Measurements from ENCODE around the gene SSUH2. TPM values are rescaled to one million over a fixed set of nuclear protein-coding genes. Genes with fewer than 3 reads are reported as not detected.

Gene SSUH2
- total RNA-seq, 1 experiment from 2014 or later = 0.11 TPM

DNA sequence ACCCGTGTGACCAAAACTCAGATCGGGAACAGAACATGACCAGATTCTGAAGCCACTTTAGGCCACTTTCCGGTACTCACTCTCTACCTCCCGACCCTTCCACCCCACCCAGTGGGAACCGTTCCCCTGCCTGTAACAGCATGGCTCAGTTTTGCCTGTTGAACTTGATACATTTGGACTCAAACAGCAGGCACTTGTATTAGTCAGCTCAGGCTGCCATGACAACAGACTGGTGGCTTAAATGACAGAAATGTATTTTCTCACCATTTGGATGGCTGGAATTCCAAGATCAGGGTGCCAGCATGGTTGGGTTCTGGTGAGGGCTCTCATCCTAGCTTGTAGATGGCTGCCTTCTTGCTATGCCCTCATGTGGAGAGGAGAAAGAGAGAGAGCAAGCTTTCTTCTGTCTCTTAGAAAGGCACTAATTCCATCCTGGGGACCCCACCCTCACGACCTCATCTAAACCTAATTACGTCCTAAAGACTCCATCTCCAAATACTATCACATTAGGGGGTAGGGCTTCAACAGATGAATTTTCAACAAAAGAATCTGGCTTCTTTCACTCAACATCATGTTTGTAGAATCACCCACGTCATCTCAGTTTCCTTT lies 9.3 kb upstream of the SSUH2 start:
- H3K9me3 ChIP-seq (replicated peaks) = peaks cover 13% of the 10 kb centered on the region
- H3K4me3 ChIP-seq = no peak overlapping the region
- no peaks in the 10 kb centered on the region for H3K36me3 ChIP-seq
- peaks cover 15% of the 10 kb centered on the region for H3K4me1 ChIP-seq (replicated peaks)
- no peaks in the 10 kb centered on the region for H3K27me3 ChIP-seq (replicated peaks)
- peak overlapping the region; percentile 62 for H3K27ac ChIP-seq
- no peak for DNase-seq (ENCODE audit: low read depth in 1 of 2, low spot score in 2 of 2)

DNA sequence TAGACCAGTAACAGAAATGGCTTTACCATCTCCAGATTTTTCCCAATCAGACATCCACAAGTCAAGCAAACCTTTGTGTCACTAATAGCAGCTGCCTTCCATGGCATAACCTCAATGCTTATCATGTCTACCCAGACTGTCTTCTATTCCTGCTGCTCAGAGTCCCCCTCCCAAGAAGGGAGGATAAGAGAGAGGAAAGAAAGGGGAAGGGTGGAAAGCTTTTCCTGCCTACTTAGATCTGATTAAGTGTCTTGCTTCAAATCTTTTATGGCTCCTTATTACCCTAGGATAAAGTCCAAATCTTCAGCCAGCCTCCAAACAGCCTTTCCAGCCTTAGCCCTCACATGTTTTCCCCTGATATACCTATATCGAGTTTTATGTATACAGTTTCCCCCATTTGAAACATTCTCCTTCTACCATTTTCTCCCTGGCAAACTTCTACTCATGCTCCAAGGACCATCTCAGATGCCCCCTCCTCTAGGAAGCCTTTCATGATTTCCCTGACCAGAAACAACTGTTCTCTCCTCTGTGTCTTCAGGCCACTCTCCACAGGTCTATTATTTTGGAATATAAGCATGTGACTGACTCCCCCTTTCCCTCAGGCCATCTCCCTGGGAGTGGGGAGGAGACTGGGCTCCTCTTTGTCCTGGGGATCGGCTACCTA lies 7.9 kb upstream of the SSUH2 start:
- H3K27me3 ChIP-seq (replicated peaks) = no peaks in the 10 kb centered on the region
- peaks cover under 1% of the 10 kb centered on the region for H3K4me1 ChIP-seq (replicated peaks)

DNA sequence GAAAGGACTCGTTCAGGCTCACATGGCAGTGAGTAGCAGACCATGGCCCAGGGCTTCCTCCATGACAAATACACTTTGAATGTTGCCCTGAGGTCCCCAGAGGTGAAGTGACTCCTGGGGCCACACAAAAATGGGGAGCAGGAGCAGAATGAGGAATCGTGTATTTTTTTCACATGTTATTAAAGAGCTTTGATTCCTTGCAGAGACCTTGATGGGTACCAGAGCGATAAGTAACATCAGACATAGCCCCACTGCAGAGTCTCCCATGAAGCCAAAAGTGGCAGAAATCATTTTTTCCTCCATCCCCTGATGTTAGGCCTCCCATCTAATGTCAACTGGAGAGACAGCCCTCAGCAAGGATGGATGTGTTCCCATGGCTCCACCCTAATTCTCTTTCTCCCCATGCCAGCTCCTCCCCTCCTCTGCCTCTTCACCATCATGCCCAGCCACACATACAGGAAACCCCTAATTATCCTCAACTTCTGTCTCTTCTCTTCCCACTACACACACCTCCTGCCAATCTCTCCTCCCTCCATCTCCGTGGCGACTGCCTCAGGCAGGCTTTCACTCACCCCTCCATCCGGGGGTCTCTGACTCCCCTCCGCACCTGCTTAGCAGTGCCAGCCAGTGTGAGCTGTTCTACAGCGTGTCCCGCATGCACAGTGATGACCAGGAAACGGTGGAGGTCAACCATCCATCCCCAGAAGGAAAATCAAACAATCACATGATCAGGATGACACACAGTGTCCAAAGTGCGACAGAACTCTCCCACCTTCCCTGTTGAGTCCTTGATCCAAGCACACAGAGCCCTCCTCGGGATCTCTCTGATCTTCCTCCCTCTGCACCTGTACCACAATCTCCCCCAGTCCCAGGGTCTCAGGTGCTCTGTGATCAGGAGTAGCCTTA lies 7.1 kb upstream of the SSUH2 start:
- H3K9me3 ChIP-seq (replicated peaks) = peaks cover 13% of the 10 kb centered on the region
- no peaks in the 10 kb centered on the region for H3K4me1 ChIP-seq (replicated peaks)
- no peak for DNase-seq (ENCODE audit: low read depth in 1 of 2, low spot score in 2 of 2)
- H3K36me3 ChIP-seq = no peaks in the 10 kb centered on the region
- no peak overlapping the region for H3K4me3 ChIP-seq
- no peaks in the 10 kb centered on the region for H3K27me3 ChIP-seq (replicated peaks)
- no peak overlapping the region for H3K27ac ChIP-seq

More for the DNA sequence above, 7.9 kb upstream of the SSUH2 start:
- Histone ChIP-seq H3K9me3 (replicated peaks) (peaks cover 13% of the 10 kb centered on the region), H3K36me3 (no peaks in the 10 kb centered on the region), H3K27ac (no peak overlapping the region), H3K4me3 (no peak overlapping the region)
- DNase-seq (ENCODE audit: low read depth in 1 of 2, low spot score in 2 of 2) = no peak

GRCh38 chr3:8650583-8651416 lies 6.2 kb upstream of the SSUH2 start:
- peaks cover 10% of the 10 kb centered on the region for H3K9me3 ChIP-seq (replicated peaks)
- H3K27me3 ChIP-seq (replicated peaks) = no peaks in the 10 kb centered on the region
- H3K4me1 ChIP-seq (replicated peaks) = no peaks in the 10 kb centered on the region
- H3K27ac ChIP-seq = no peak overlapping the region
- DNase-seq (ENCODE audit: low read depth in 1 of 2, low spot score in 2 of 2) = no peak
- H3K4me3 ChIP-seq = no peak overlapping the region
- no peaks in the 10 kb centered on the region for H3K36me3 ChIP-seq

GRCh38 chr3:8649757-8650156 lies 5.2 kb upstream of the SSUH2 start:
- DNase-seq (ENCODE audit: low read depth in 1 of 2, low spot score in 2 of 2) = no peak
- H3K36me3 ChIP-seq = no peaks in the 10 kb centered on the region
- no peak overlapping the region for H3K4me3 ChIP-seq
- no peaks in the 10 kb centered on the region for H3K4me1 ChIP-seq (replicated peaks)
- H3K27me3 ChIP-seq (replicated peaks) = no peaks in the 10 kb centered on the region
- H3K9me3 ChIP-seq (replicated peaks) = peaks cover 5% of the 10 kb centered on the region
- no peak overlapping the region for H3K27ac ChIP-seq

DNA sequence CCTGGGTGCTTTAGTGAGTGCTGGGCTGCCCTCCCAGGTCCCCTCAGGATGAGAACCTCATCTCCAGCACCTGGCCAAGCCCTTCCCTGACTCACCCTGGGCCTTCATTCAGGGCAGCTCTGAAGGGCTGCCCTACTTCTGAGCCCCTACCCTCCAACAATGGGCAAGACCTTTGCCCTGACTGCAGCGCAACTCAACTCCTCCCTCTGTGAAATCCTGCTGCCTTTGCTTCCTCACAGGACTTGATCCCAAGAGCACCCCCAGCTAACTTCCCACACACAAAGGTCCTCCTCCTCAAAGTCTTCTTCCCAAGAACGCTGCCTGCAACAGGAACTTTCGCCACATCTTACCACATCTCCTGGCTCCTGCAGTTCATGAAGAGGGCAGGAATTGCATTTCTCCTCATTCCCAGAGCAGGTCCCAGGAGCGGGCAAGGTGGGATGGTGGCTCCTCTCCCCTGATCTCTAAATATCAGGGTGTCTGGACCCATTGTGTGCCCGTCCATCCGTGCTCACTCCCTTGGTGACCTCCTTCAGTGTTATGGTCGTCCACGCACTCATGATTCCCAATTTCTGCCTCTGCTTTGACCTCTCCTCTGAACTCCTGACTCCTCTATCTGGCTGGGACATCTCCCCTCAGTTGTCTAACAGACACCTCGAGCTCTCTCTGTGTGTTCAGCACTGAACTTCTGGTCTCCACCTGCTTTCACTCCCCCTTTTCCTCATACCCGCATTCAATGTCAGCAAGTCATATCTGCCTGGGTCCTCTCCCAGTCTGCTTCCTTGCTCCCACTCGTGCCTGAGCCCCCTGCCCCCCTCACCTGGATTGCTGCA lies 4.5 kb upstream of the SSUH2 start:
- no peak overlapping the region for H3K4me3 ChIP-seq
- H3K27me3 ChIP-seq (replicated peaks) = no peaks in the 10 kb centered on the region
- no peak overlapping the region for H3K27ac ChIP-seq
- H3K9me3 ChIP-seq (replicated peaks) = peaks cover under 1% of the 10 kb centered on the region; the same call in 1 of the 2 replicates
- H3K4me1 ChIP-seq (replicated peaks) = no peaks in the 10 kb centered on the region
- DNase-seq (ENCODE audit: low read depth in 1 of 2, low spot score in 2 of 2) = no peak
- no peaks in the 10 kb centered on the region for H3K36me3 ChIP-seq

DNA sequence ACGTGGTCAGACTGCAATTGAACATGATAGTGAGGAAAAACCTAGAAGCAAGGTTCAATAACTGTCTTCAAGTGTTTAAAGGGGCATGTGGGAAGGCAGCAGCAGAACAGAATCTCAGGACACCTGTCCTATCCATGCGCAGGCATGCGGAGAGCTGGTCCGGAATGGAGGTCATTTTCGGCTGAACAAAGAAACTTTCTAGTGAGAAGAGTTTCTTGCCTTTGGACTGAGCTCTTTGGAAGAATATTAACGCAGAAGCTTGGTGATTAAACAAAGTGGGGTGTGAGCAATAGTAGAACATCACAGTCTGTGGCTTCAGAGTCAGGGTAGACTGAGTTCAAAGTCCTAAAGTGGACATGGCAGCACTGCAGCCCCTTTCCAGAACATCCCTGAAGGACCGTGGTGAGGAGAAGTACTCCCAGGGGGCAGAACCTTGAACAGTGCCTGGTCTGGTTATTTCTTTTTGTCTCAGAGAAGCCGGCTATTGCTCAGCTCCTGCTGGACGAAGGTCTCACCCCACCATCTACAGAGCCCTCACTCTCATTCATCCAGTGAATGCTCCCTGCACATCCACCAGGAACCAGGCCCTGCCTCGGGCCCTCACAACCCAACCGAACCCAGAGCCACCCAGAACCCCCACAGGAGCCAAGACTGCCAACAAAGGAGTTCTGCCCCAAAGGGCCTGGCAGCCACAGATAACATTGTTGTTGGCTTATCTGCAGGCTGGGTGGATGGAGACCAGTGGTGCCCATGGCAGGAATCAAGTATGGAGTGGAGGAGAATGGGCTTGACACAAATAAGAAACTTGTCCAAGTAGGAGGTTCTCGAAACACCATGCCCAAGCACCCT lies 2.8 kb upstream of the SSUH2 start:
- Histone ChIP-seq H3K4me1 (replicated peaks) (no peaks in the 10 kb centered on the region), H3K27ac (no peak overlapping the region), H3K36me3 (no peaks in the 10 kb centered on the region), H3K27me3 (replicated peaks) (no peaks in the 10 kb centered on the region), H3K4me3 (no peak overlapping the region), H3K9me3 (replicated peaks) (no peaks in the 10 kb centered on the region)
- DNase-seq (ENCODE audit: low read depth in 1 of 2, low spot score in 2 of 2) = no peak

- no peak for DNase-seq (ENCODE audit: low read depth in 1 of 2, low spot score in 2 of 2)
- H3K4me3 ChIP-seq = no peak overlapping the region
- H3K4me1 ChIP-seq (replicated peaks) = no peaks in the 10 kb centered on the region
- H3K27ac ChIP-seq = no peak overlapping the region
- H3K9me3 ChIP-seq (replicated peaks) = no peaks in the 10 kb centered on the region
- H3K27me3 ChIP-seq (replicated peaks) = no peaks in the 10 kb centered on the region
- H3K36me3 ChIP-seq = no peaks in the 10 kb centered on the region
These were observed 1.8 kb upstream of the SSUH2 start for GRCh38 chr3:8646313-8646938.

GRCh38 chr3:8645712-8646111 lies 1.1 kb upstream of the SSUH2 start:
- Histone ChIP-seq H3K27me3 (replicated peaks) (no peaks in the 10 kb centered on the region), H3K9me3 (replicated peaks) (no peaks in the 10 kb centered on the region), H3K36me3 (no peaks in the 10 kb centered on the region), H3K4me3 (no peak overlapping the region), H3K27ac (no peak overlapping the region), H3K4me1 (replicated peaks) (no peaks in the 10 kb centered on the region)
- DNase-seq (ENCODE audit: low read depth in 1 of 2, low spot score in 2 of 2) = no peak

DNA sequence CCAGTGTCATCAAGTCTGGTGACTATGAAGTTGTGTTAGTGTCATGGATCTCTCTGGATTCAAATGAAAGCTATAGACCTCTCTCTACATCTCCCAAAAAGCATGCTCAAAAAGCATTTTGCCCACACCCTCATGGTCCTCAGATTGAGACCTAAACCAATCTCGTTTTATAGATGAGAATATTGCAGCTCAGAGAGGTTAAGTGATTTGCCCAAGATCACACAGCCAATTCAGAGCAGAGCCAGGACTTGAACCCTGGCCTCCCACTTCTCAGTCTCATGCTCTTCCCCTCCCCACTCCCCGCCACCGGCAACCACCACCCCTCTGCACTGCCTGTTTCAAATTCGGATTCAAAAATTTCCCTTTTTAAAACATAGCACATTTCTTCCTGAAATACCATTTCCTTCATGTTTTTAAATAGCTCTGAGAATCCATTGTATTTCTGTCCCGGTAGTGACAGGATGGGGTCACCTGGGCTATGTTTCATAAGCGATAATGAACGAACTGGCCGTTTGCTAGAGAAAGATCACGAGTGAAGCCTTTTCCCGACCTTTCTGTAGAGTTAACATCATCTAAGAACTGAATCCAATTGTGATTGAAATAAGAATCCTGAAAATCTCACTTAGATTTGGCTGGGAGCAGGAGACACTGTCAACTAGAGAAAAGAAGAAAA lies 769 bp downstream of the SSUH2 start:
- H3K9me3 ChIP-seq (replicated peaks) = no peaks in the 10 kb centered on the region
- no peaks in the 10 kb centered on the region for H3K36me3 ChIP-seq
- no peak for DNase-seq (ENCODE audit: low read depth in 1 of 2, low spot score in 2 of 2)
- no peaks in the 10 kb centered on the region for H3K4me1 ChIP-seq (replicated peaks)
- H3K27me3 ChIP-seq (replicated peaks) = no peaks in the 10 kb centered on the region
- H3K27ac ChIP-seq = no peak overlapping the region
- no peak overlapping the region for H3K4me3 ChIP-seq

- no peak for DNase-seq (ENCODE audit: low read depth in 1 of 2, low spot score in 2 of 2)
These were observed 2.6 kb downstream of the SSUH2 start for GRCh38 chr3:8642001-8642400.

More at GRCh38 chr3:8642001-8642400, 2.6 kb downstream of the SSUH2 start:
- Histone ChIP-seq H3K27ac (no peak overlapping the region), H3K4me1 (replicated peaks) (no peaks in the 10 kb centered on the region), H3K4me3 (no peak overlapping the region), H3K9me3 (replicated peaks) (no peaks in the 10 kb centered on the region), H3K27me3 (replicated peaks) (no peaks in the 10 kb centered on the region), H3K36me3 (no peaks in the 10 kb centered on the region)
